Activated CD8-positive, alpha-beta memory T cell treated with anti-CD3 and anti-CD28 coated beads, Interleukin-2, amount 50 U/mL, for 24 hours (primary cell): Measurements from ENCODE around the gene VSIR.

Experiments
- DNase-seq: peaks from one replicate; pipeline ENCODE4 v3.0.0-alpha.2; 2020; ENCODE audit errors: extremely low read depth

VSIR gene

GRCh38 chr10:71713135-71714030 lies 59.9 kb downstream of the VSIR start:
- DNase-seq, result no peak

GRCh38 chr10:71712572-71713134 lies 60.7 kb downstream of the VSIR start:
- DNase-seq, result no peak

- DNase-seq, result no peak
Measured at GRCh38 chr10:71712170-71712569, 61.1 kb downstream of the VSIR start.

- no peak for DNase-seq
Measured at GRCh38 chr10:71711052-71711623, 62.2 kb downstream of the VSIR start.

DNA sequence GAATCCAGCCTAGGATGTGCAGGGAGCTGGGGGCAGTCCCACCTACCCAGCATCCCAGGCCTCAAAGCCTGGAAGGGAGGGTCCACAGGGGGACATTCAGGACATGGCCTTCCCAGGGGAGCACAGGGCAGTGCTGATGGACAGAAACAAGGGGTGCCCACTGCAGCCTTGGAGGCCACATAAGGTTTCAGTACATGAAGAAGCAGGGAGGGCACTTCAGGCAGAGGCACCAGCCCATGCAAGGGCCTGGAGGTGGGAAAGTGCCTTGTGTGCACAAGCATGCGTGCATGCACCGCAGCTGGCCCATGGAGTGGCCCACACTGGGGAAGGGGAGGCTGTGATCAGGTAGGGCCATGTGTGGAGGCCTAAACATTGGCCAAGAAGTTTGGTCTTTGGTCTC lies 62.8 kb downstream of the VSIR start:
- DNase-seq, result no peak

DNA sequence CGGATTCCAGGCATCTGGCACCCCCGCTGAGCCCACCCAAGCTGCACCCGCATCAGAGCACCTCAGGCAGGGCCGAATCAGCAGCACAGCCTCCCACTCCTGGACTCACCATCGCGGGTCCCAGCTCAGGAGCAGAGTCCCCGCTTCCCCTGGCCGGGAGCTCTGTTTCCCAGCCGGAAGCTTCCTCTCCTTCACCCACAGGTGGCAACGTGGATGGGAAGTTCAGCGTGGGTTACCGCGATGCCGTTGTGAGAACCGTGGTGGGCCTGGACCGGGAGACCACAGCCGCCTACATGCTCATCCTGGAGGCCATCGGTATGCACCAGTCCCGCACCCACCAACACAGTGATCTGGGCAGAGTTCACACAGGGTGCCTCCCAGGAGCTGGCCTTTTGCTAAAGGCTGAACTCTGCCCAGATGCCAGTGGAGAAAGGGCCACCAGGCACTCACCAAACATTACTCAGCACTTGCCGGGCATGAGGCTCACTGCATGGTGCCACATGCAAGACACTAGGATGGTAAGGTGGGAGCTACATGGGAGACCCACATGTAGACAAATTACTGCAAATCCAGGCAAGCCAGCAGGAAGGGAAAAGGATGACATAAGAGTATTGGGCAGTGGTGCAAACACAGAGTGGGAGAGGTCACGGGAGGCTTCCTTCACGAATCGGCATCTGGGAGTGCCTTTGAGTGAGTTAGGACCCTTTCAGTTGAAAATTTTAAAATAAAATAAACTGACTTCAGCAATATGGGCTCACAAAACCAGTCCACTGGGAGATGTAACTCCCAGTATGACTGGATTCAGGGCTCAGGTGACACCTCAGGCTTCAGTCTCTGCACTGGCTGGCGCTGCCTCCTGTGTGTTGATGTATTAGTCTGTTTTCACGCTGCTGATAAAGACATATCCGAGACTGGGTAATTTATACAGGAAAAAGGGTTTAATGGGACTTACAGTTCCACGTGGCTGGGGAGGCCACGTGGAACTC lies 64.1 kb downstream of the VSIR start:
- no peak for DNase-seq

GRCh38 chr10:71708301-71708703 lies 65.0 kb downstream of the VSIR start:
- DNase-seq, result no peak

DNA sequence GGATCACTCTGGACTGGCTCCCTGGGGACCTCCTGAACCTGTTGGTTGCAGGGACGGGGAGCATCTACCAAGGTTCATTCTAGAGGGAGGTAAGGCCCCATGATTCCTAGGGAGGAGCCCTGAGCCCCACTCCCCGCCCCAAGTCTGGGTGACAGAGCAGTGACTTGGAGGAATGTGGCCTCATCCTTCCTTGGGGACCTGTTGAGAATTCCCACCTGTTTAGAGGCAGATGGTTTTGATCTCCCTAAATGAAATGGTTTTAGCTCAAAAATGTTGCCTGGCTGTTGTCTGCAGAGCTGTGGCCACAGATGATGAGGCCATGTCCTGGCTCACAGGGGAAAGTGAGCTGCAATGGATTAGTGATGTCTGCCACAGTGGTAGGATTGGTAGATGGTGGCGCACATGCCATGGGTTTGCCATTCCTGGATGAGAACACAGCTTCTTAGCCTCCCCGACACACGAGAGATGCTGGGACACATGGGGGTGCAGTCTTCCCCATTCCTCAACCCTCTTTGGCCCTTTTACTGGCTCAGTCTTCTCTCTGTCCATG lies 66.0 kb downstream of the VSIR start:
- no peak for DNase-seq

- DNase-seq, result no peak
Measured at GRCh38 chr10:71706216-71707121, 66.9 kb downstream of the VSIR start.

DNA sequence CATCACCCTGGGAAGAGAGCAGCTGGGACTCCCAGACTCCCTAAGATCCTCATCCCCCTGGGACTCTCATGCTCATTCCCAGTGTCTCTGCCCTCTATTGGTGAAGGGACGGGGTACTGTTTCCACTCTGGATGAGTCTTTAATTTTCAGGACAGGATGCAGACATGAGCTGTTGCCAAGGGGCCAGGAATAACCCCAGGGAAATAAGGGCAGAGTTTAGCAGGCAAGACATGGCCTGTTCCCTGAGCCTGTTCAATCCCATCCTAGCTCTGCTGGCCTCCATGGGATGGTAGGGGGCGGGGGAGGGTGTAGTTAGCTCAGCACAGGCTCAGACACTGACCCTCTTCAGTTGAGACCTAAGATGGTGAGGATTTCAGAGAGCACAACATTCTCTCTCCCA lies 67.7 kb downstream of the VSIR start:
- DNase-seq, result no peak

- no peak for DNase-seq
Measured at GRCh38 chr10:71704816-71705215, 68.5 kb downstream of the VSIR start.

- DNase-seq, result no peak
Measured at GRCh38 chr10:71703577-71703976, 69.7 kb downstream of the VSIR start.

- DNase-seq, result no peak
Measured at GRCh38 chr10:71701496-71702132, 71.7 kb downstream of the VSIR start.

DNA sequence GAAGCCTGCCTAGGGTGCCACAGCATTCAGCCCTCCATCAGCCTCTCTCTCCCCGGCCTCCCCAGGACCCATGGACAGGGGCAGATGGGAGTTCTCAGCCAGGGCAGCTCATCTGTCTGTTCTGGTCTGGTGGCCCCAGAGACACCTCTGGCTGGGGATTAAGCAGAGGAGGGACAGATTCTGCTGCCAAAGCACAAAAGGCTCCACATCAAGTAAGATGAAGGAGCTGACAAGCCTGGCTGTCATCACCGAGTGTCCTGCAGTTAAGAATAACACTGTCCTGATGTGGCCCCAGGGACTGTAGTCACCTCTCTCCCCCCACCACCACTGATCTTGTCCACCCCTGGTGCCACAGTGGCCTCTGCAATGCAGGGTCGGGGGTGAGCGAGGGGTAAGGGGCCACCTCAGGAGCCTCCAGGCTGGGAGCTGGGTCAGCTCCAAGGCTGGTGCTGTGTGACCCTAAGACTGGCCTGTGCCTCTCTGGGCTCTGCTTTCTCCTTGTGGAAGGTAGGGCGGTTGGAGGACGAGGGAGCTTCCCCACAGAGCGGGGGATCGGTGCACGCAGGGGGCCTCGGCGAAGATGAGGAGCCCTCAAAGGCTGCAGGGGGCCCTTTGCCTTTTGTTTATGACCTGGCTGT lies 72.5 kb downstream of the VSIR start:
- DNase-seq, result no peak

GRCh38 chr10:71698737-71699136 lies 74.6 kb downstream of the VSIR start:
- DNase-seq, result no peak

DNA sequence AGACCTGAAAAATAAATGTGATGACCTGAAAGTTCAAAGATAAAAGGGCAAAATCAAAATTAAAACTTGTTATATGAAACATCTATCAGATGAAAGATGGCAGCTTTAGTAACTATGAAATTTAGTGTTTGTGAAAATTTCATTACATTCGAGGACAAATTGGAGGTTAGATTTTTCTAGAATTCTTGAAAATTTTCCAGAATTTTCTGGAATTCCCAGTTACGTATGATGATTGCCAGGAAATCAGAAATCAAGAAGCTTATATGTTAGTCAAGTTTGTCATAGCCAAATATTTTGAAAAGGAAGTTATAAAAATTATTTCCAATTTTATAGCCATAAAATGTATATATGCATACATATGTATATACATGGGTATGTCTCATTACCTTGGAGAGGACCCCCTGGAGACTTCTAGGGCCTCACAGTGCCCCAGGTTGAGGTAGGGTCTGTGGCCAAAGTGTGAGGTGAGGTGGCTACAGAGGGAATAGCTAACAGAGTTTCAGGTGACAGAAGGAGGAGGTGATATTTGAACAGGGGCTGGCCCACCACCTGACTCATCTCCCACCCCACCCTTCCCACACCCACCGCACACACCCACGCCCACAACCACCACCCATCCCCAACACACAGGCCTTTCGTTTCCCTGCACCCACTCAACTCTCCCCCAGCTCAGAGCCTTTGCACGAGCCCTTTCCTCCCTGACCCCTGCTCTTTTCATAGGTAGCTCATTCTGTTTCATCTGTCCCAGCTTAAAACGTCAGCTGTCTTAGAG lies 75.2 kb downstream of the VSIR start:
- DNase-seq, result peak; percentile 26
